SK-N-SH treated with all-trans-retinoic acid at 6 μM for 48 hours (cell line): ENCODE measurements around the gene ST6GAL1.

Experiments
- ARNTL ChIP-seq: fragments of 450-650 bp; formaldehyde crosslinking; IDR thresholded peaks from 2 replicates; pipeline ENCODE4 v1.5.0; 2020; ENCODE audit warnings: low read depth, mild to moderate bottlenecking, moderate library complexity, borderline replicate concordance
- ESRRG ChIP-seq: fragments of 250-450 bp; sonication (Bioruptor Pico); IDR thresholded peaks from 2 replicates; pipeline ENCODE4 v1.6.1; 2021; ENCODE audit warnings: mild to moderate bottlenecking
- PPARA ChIP-seq: fragments of 250-450 bp; sonication (Bioruptor Pico); IDR thresholded peaks from 2 replicates; pipeline ENCODE4 v1.5.0; 2020; ENCODE audit warnings: mild to moderate bottlenecking, borderline replicate concordance
- RARB ChIP-seq: fragments of 250-450 bp; sonication (Bioruptor Pico); IDR thresholded peaks from 2 replicates; pipeline ENCODE4 v1.8.0; 2021; ENCODE audit warnings: mild to moderate bottlenecking, moderate library complexity
- TCF4 ChIP-seq: fragments of 250-450 bp; sonication (Bioruptor Pico); IDR thresholded peaks from 2 replicates; pipeline ENCODE4 v1.8.0; 2021; ENCODE audit warnings: mild to moderate bottlenecking, moderate library complexity, borderline replicate concordance
- TOX ChIP-seq: fragments of 250-450 bp; sonication (Bioruptor Pico); IDR thresholded peaks from 2 replicates; pipeline ENCODE4 v1.8.0; 2021; ENCODE audit warnings: mild to moderate bottlenecking, moderate library complexity, borderline replicate concordance
- ZC3H10 ChIP-seq: fragments of 250-450 bp; sonication (Bioruptor Pico); IDR thresholded peaks from 2 replicates; pipeline ENCODE4 v1.5.1; 2021; ENCODE audit warnings: mild to moderate bottlenecking, moderate library complexity
- ZFP3 ChIP-seq: fragments of 250-450 bp; sonication (Bioruptor Pico); IDR thresholded peaks from 2 replicates; pipeline ENCODE4 v1.5.0; 2020; ENCODE audit warnings: mild to moderate bottlenecking, moderate library complexity
- ZFP30 ChIP-seq: fragments of 450-650 bp; formaldehyde crosslinking; IDR thresholded peaks from 2 replicates; pipeline ENCODE4 v1.5.0; 2022; ENCODE audit warnings: mild to moderate bottlenecking, moderate library complexity
- TF ChIP-seq, protein P1 (sequence below): fragments of 250-450 bp; sonication (Bioruptor Pico); IDR thresholded peaks from 2 replicates; pipeline ENCODE4 v1.8.0; 2020; ENCODE audit warnings: mild to moderate bottlenecking, moderate library complexity, borderline replicate concordance
- TF ChIP-seq, protein P2 (sequence below): fragments of 250-450 bp; sonication (Bioruptor Pico); IDR thresholded peaks from 2 replicates; pipeline ENCODE4 v1.5.1; 2021; ENCODE audit warnings: mild to moderate bottlenecking, moderate library complexity
- TF ChIP-seq, protein P3 (sequence below): fragments of 250-450 bp; sonication (Bioruptor Pico); IDR thresholded peaks from 2 replicates; pipeline ENCODE4 v1.5.1; 2020; ENCODE audit warnings: low read depth, mild to moderate bottlenecking, moderate library complexity

DNA sequence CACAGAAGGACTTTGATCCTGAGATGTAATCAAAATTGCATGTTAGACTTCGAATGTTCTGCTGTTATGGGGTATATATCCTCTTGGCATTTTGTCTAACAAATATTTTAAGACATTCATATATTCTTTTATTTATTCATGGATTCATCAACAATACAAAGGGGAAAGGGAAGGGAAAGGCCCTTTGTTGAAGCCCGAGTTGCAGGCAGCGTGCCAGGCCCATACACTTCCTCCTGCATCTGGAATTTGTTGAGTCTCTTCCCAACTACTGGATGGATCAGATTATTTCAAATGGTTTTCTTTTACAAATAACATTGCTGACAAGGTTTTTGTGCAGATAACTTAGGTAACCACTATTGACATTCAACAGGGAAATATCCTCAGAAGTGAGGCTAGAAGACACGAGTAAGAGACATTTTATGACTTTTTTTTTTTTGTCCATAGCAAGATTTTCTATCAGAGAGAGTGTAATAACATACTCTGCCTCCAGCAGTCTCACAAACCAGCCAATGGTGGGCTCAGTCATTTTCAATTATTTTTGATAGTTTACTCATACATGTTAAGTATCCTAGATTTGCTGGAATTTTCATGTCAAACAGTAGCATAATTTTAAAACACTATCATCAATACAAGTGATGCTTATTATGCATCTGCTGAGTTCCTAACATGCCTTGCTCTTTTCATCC lies 114.7 kb downstream of the ST6GAL1 start:
- TF ChIP-seq, protein P1, sequence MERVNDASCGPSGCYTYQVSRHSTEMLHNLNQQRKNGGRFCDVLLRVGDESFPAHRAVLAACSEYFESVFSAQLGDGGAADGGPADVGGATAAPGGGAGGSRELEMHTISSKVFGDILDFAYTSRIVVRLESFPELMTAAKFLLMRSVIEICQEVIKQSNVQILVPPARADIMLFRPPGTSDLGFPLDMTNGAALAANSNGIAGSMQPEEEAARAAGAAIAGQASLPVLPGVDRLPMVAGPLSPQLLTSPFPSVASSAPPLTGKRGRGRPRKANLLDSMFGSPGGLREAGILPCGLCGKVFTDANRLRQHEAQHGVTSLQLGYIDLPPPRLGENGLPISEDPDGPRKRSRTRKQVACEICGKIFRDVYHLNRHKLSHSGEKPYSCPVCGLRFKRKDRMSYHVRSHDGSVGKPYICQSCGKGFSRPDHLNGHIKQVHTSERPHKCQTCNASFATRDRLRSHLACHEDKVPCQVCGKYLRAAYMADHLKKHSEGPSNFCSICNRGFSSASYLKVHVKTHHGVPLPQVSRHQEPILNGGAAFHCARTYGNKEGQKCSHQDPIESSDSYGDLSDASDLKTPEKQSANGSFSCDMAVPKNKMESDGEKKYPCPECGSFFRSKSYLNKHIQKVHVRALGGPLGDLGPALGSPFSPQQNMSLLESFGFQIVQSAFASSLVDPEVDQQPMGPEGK, result no peak
- no peak for TF ChIP-seq ESRRG (CRISPR knock-in tag)
- TF ChIP-seq TOX, result no peak
- TF ChIP-seq, protein P2, sequence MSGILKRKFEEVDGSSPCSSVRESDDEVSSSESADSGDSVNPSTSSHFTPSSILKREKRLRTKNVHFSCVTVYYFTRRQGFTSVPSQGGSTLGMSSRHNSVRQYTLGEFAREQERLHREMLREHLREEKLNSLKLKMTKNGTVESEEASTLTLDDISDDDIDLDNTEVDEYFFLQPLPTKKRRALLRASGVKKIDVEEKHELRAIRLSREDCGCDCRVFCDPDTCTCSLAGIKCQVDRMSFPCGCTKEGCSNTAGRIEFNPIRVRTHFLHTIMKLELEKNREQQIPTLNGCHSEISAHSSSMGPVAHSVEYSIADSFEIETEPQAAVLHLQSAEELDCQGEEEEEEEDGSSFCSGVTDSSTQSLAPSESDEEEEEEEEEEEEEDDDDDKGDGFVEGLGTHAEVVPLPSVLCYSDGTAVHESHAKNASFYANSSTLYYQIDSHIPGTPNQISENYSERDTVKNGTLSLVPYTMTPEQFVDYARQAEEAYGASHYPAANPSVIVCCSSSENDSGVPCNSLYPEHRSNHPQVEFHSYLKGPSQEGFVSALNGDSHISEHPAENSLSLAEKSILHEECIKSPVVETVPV, result no peak
- TF ChIP-seq ARNTL, result no peak
- TF ChIP-seq RARB (CRISPR knock-in tag), result no peak
- TF ChIP-seq ZFP30 (CRISPR knock-in tag), result no peak
- TF ChIP-seq, protein P3, sequence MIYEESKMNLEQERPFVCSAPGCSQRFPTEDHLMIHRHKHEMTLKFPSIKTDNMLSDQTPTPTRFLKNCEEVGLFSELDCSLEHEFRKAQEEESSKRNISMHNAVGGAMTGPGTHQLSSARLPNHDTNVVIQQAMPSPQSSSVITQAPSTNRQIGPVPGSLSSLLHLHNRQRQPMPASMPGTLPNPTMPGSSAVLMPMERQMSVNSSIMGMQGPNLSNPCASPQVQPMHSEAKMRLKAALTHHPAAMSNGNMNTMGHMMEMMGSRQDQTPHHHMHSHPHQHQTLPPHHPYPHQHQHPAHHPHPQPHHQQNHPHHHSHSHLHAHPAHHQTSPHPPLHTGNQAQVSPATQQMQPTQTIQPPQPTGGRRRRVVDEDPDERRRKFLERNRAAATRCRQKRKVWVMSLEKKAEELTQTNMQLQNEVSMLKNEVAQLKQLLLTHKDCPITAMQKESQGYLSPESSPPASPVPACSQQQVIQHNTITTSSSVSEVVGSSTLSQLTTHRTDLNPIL (CRISPR knock-in tag), result no peak
- TF ChIP-seq ZFP3 (CRISPR knock-in tag), result no peak
- no peak for TF ChIP-seq TCF4 (CRISPR knock-in tag)
- TF ChIP-seq PPARA, result no peak
- TF ChIP-seq ZC3H10 (CRISPR knock-in tag), result no peak
